ENCODE data around the gene GOLGA3.
"Not testable (repeated sequence)": the region's sequence is repeated elsewhere in the genome, so short reads cannot be mapped to it uniquely, and the experiment has no call there.

- not testable (repeated sequence) for TF ChIP-seq CTCF (IDR thresholded peaks at IDR 0.05; ENCODE audit: insufficient read depth, low read depth, low read length); EZH2 (IDR thresholded peaks at IDR 0.05; ENCODE audit: insufficient read depth, low read length)
Measured at GRCh38 chr12:132857019-132857418, 28.4 kb upstream of the GOLGA3 start.
